GM18861 (cell line): ENCODE measurements around the gene HOXB13.

Experiments
- ATAC-seq: cut with Tn5 transposase; IDR thresholded peaks from one replicate; pipeline ENCODE4 v1.9.1; 2021; ENCODE audit not compliant: unreplicated experiment

Gene HOXB13

GRCh38 chr17:48748718-48749566 is 20.4 kb upstream of the HOXB13 start:
- no peak for ATAC-seq

GRCh38 chr17:48747445-48748363 is 19.2 kb upstream of the HOXB13 start:
- ATAC-seq = no peak

GRCh38 chr17:48746916-48747444 is 18.4 kb upstream of the HOXB13 start:
- ATAC-seq = no peak

- no peak for ATAC-seq
Observed at GRCh38 chr17:48745381-48746275, 17.1 kb upstream of the HOXB13 start.

- ATAC-seq = no peak
Observed at GRCh38 chr17:48740537-48740936, 12.0 kb upstream of the HOXB13 start.

- no peak for ATAC-seq
Observed at GRCh38 chr17:48738803-48739526, 10.4 kb upstream of the HOXB13 start.

GRCh38 chr17:48738424-48738802 is 9.9 kb upstream of the HOXB13 start:
- no peak for ATAC-seq

- ATAC-seq = no peak
Observed at GRCh38 chr17:48737330-48738043, 8.9 kb upstream of the HOXB13 start.

- no peak for ATAC-seq
Observed at GRCh38 chr17:48735062-48735351, 6.5 kb upstream of the HOXB13 start.

GRCh38 chr17:48734333-48735061 is 5.9 kb upstream of the HOXB13 start:
- ATAC-seq = no peak

GRCh38 chr17:48733632-48734328 is 5.2 kb upstream of the HOXB13 start:
- ATAC-seq = no peak

GRCh38 chr17:48732688-48733629 is 4.4 kb upstream of the HOXB13 start:
- ATAC-seq = no peak

GRCh38 chr17:48731355-48731754 is 2.8 kb upstream of the HOXB13 start:
- no peak for ATAC-seq

- no peak for ATAC-seq
Observed at GRCh38 chr17:48730240-48730550, 1.6 kb upstream of the HOXB13 start.

GRCh38 chr17:48729335-48730239 is 1.0 kb upstream of the HOXB13 start:
- ATAC-seq = no peak

GRCh38 chr17:48727415-48728175 is 955 bp downstream of the HOXB13 start:
- no peak for ATAC-seq
